SK-N-MC (cell line): ENCODE measurements around the gene PRSS12.

ENCODE experiments used
- EZH2 ChIP-seq: fragments of 200-600 bp; sonication (generic); IDR thresholded peaks from one replicate; pipeline ENCODE4 v1.6.1; 2017; ENCODE audit warnings: antibody characterized with exemption
- POLR2AphosphoS5 ChIP-seq: IDR thresholded peaks from 2 replicates; pipeline ENCODE4 v1.6.1; 2012; ENCODE audit warnings: mild to moderate bottlenecking, low read depth, low read length, borderline replicate concordance

DNA sequence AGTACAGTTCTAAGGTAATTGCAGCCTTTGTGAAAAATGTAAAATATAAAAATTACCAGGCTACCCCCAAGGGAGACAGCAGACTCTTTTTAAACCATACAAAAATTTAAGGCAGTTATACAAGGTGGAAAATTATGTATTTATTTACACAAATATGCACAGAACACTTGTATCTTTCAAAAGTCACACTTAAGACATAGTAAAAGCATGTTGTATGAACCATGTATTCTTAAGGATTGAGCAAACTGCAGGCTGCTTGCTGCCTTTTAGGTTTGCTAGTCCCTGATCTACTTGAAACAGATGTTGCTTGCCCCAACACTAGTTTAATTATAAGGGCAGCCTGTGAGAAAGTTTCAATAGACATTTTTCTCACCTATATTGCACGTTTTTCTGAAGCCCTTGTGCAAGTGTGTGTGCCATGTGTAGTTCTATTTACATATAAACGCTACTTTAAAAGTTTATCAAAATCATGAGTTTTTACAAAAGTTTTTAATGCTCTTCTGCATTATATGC lies 72.8 kb downstream of the PRSS12 start:
- TF ChIP-seq EZH2 = no peak
- no peak for TF ChIP-seq POLR2AphosphoS5
